GM19035 (cell line): ENCODE measurements around the gene CNTROB.

ENCODE experiments used
- ATAC-seq: cut with Tn5 transposase; IDR thresholded peaks from one replicate; pipeline ENCODE4 v1.9.1; 2021; ENCODE audit not compliant: unreplicated experiment

CNTROB gene

DNA sequence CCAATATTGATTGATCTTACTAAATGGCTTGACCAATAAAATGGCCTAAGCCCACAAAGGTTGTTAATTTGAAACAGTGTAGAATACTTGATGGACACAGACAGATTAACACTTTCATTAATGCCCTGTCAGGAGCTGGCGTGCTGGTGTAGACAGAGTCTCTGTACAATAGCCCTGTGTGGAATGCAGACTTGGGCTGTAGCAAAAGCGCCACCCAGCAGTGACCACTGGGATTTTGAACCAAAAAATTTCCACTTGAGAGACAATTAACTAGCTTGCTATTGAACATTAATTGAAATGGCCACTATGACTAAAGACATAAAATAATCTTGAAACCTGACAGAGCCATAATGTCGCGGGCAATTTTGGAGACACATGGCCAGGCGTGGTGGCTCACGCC lies 50.7 kb downstream of the CNTROB start:
- ATAC-seq = no peak

DNA sequence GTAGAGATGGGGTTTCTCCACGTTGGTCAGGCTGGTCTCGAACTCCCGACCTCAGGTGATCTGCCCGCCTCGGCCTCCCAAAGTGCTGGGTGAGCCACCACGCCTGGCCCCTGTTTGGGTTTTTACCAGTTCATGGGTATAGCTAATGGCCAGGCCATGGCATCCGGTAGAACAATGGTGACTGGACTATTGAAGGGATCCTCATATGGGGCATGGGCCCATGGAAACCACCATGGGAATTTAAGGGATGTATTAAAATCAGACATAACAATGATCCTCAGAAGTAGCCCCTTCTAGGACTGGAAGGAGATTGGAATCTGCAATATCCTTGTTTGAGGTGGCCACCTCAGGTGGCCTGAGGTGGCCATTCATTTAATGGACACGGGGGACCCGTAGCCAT lies 52.9 kb downstream of the CNTROB start:
- no peak for ATAC-seq

DNA sequence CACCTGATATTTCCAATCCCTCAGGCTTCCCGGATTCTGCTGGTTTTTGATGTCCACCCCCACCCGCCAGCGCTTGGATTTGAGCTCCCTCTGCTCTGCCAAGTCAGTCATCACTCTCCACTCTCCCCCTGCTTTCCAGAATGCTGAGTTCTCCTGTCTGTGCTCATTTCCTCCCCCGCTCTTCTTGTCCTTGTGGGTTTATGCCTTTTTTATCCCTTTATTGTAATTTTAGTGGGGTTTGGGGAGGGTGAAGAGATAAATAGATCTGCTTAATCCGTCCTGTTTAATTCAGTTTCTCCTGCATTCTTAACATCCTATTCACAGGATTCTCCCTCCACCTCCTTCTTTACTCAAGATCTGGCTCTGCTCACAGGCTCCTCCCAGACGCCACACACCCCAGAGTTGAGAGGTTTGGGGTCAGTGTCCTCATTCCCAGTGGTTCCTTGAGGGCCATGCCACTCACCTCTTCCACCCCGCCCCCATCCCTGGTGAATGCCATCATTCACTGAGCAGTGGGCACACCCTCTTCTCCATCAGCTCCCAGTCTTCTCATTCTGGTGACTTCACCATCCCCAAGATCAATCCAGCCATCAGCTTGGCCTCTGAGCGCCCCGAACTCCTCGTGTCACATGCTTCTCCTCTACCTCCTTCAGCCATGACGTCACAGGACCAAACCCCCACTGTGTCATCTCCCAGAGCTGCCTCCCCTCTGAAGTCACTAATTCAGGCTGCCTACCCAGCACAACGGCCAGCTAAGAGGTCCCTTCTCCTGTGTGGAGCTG lies 55.3 kb downstream of the CNTROB start:
- no peak for ATAC-seq

DNA sequence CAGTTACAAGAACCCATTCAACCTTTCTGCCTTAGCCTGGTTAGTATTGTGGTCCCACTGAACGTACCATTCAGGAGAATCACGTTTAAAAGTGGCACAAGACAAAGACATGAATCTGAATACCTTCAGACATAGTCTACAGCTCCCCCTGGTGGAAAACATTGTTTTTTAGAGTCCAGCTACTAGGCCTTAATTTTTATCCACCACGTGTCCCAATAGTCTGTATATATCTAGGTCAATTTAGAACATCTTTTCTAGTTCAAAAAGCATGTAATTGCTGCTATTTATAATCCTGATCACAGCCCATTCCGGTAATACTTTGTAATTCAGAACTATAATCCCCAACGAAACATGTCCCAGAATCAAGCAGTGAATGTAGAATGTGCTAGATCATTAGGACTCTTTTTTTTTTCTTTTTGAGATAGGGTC lies 56.8 kb downstream of the CNTROB start:
- no peak for ATAC-seq

DNA sequence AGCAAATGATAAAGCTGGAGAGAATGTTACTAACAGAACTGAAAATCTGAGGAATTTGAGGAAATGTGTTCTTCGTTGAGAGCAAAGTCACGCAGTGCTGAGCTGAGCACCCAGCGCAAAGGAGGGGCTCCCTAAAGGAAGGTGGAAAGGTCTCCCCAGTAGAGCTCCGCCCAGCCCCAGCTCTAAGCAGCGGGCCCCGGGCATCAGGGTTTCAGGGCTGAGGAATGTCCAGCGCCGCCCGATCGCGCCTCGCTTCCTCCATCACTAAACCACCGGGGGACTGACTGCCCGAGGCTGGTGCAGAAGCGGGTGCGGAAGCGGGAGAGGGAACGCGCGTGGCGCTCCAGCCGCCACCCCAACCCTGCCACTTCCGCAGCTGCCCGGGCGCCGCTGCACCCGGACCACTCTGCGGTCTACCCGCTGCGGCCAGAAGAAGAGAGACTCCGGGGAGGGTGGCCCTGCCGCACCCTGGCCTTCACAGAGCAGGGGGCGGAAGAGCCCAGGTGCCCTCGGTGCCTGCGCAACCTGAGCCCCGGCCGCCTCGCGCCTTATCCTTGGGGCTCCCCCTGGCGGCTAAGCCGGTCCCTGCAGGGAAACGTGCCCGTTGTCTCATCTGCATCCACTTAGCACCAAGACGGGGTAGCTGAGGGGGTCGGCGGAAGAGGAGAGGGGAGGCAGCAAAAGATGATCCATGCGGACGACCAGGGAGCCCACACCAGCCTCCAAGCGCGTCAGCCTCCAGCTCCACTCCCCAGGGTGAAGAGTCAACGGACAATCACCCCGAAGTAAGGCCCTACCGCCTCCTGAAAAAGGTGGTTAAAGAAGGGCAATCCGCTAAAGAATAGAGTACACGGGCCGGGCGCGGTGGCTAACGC lies 58.0 kb downstream of the CNTROB start:
- ATAC-seq = no peak

DNA sequence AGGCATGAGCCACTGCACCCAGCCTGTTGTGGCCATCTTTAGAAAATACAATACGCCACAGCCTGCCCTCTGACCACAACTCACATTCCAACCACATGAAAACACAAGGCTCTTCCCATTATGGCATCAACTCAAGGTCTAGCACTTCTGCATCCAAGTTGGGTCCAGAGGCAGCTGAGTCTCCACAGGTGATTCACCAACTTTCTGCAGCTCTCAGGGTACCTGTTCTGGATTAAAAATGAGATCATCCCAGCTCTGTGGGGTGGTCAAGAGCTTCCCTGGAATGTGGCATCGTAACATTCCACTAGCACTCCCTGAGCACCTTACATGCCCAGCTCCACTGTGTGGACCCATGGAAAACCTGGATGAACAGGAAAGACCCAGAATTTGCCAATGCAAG lies 60.5 kb downstream of the CNTROB start:
- ATAC-seq = no peak

DNA sequence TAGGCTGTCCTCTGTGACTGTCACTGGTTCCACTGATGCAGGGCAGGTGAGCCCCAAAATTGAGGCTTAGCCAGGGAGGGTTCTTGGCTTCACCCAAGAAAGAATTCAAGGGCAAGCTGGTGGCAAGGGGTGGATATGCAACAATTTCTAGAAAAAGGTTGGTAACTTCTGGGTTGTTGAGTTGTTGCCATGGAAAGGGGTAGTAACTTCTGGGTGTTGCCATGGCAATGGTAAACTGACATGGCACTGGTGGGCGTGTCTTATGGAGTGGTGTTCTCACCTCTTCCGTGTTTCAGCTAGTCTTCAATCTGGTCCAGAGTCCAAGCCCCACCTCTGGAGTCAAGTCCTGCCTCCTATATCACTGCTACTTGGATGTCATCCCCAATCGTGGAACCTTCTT lies 60.9 kb downstream of the CNTROB start:
- ATAC-seq = no peak

DNA sequence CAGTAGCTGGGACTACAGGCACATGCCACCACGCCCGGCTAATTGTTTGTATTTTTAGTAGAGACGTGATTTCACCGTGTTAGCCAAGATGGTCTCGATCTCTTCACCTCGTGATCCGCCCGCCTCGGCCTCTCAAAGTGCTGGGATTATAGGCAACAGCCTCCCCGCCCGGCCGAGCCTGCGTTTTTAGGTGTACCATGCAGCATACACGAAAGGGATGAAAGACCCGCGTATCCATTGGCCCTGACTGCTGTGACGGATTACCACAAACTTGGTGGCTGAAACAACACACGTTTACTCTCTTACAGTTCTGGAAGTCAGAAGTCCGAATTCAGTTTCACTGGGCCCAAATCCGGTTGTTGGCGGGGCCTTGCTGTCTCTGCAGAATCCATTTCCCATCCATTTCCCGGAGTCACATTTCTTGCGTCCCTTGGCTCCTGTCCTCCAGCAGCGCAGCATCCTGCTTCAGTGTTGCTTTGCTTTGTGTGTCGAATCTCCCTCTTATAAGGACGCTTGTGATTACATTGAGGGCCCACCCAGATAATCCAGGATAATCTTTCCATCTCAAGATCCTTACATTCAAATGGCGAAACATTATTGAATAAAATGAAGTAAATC lies 62.1 kb downstream of the CNTROB start:
- ATAC-seq = no peak

DNA sequence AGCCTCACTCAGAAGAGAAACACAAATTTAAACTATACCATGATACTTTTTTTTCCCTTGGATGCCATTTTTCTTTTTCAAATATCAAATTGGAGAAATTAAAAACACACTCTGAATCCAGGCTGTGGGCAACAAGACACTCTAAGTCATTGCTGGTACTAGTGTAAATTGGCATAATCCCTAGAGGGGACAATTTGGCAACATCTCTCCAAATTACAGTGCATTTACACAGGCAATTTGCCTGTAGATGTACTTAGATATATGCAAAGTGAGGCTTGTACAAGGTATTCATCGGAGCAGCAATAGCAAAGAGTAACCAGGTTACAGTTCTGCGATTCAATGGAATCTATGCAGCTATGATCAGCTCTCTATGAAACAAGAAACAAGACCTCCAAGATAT lies 63.7 kb downstream of the CNTROB start:
- ATAC-seq = no peak

DNA sequence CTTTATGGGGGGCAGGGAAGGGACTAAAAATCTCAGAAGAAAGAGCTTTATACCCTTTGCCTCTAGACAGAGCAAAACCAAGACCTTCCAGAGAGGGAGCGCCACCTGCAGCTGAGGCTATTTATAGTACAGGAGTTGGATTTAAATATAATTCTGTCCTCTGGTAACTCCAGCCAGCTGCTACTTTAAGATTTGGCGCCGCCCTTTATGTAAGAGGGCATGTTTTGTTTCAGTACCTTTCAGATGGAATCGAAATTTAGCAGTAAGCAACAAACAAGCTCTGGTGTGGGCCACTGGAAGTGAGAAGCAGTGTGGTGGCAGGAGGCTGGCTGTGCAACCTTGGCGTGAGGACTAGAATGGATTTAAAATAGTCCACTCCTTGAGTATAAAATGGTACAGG lies 65.2 kb downstream of the CNTROB start:
- ATAC-seq = no peak
